Chondrocyte (in vitro differentiated cells): ENCODE measurements around the gene RAB3A. TPM values are rescaled to one million over a fixed set of nuclear protein-coding genes. Genes with fewer than 3 reads are reported as not detected.

Experiments
- DNase-seq: peaks from one replicate; pipeline ENCODE4 v3.0.0; 2021; ENCODE audit warnings: mixed read lengths, low spot score
- H3K27ac Mint-ChIP-seq: one replicate; pipeline ENCODE4 v1.8.0; 2021; ENCODE audit warnings: mild to moderate bottlenecking, moderate library complexity, mixed read lengths; ENCODE audit not compliant: unreplicated experiment
- H3K27me3 Mint-ChIP-seq: 2 replicates; pipeline ENCODE4 v1.8.0; 2021; ENCODE audit warnings: low read depth, mixed read lengths
- H3K36me3 Mint-ChIP-seq: 2 replicates; pipeline ENCODE4 v1.8.0; 2021; ENCODE audit warnings: low read depth, mixed read lengths
- H3K4me1 Mint-ChIP-seq: 2 replicates; pipeline ENCODE4 v1.8.0; 2021; ENCODE audit warnings: low read depth, mild to moderate bottlenecking, mixed read lengths
- H3K4me3 Mint-ChIP-seq: one replicate; pipeline ENCODE4 v1.8.0; 2021; ENCODE audit warnings: mild to moderate bottlenecking, moderate library complexity, mixed read lengths; ENCODE audit not compliant: unreplicated experiment
- H3K9me3 Mint-ChIP-seq: 2 replicates; pipeline ENCODE4 v1.8.0; 2021; ENCODE audit warnings: low read depth, mixed read lengths
- CTCF ChIP-seq: fragments of 200-600 bp; sonication (generic); IDR thresholded peaks from 2 replicates; pipeline ENCODE4 v1.5.0; 2021; ENCODE audit warnings: antibody characterized with exemption, mild to moderate bottlenecking, moderate library complexity
- long read RNA-seq: library from polyadenylated mRNA; stranded (forward); transcript quantifications from one replicate; pipeline ENCODE4 v2.0.0, GENCODE V29; 2021
- total RNA-seq: library from RNA; stranded (reverse); gene quantifications from 3 replicates; pipeline ENCODE4 v1.2.1, GENCODE V29; 2021

Gene RAB3A
- 3.4 to 6.1 TPM (median 3.8 TPM) in 3 replicates for total RNA-seq
- long read RNA-seq, partial matches to known transcripts, result 1 of 3 reads
- long read RNA-seq, other reads (novel, unspliced or antisense), result 0 of 3 reads

- Mint-ChIP-seq H3K36me3 (no peaks in the 10 kb centered on the region), H3K27ac (peak within 1 kb of the TSS; percentile 98), H3K27me3 (peaks cover 1% of the 10 kb centered on the region), H3K4me3 (peak within 1 kb of the TSS; percentile 90), H3K9me3 (no peaks in the 10 kb centered on the region), H3K4me1 (peaks cover 28% of the 10 kb centered on the region)
- no peak for TF ChIP-seq CTCF
- peak; percentile 100 for DNase-seq
These were observed at the start of gene RAB3A for GRCh38 chr19:18203863-18204393. Gene RAB3A, minus strand, starts transcription at chr19:18204042. Its CDS starts 1,302 bp downstream, at chr19:18202740.

GRCh38 chr19:18253130-18253529 lies 49.3 kb upstream of the RAB3A start:
- Mint-ChIP-seq H3K36me3 (no peaks in the 10 kb centered on the region), H3K27ac (no peak overlapping the region), H3K4me1 (peaks cover 3% of the 10 kb centered on the region), H3K27me3 (peaks cover 12% of the 10 kb centered on the region), H3K4me3 (no peak overlapping the region), H3K9me3 (no peaks in the 10 kb centered on the region)
- DNase-seq, result no peak
- TF ChIP-seq CTCF, result no peak

- Mint-ChIP-seq H3K4me3 (no peak overlapping the region), H3K9me3 (no peaks in the 10 kb centered on the region), H3K27me3 (peaks cover 12% of the 10 kb centered on the region), H3K4me1 (peaks cover 3% of the 10 kb centered on the region), H3K36me3 (no peaks in the 10 kb centered on the region), H3K27ac (no peak overlapping the region)
- TF ChIP-seq CTCF, result no peak
- DNase-seq, result no peak
These were observed 48.5 kb upstream of the RAB3A start for GRCh38 chr19:18252370-18252717.

GRCh38 chr19:18251587-18252369 lies 47.9 kb upstream of the RAB3A start:
- H3K9me3 Mint-ChIP-seq, result no peaks in the 10 kb centered on the region
- peak; percentile 89 for TF ChIP-seq CTCF
- no peak overlapping the region for H3K4me3 Mint-ChIP-seq
- peaks cover 12% of the 10 kb centered on the region for H3K27me3 Mint-ChIP-seq
- no peak for DNase-seq
- no peaks in the 10 kb centered on the region for H3K36me3 Mint-ChIP-seq
- no peak overlapping the region for H3K27ac Mint-ChIP-seq
- H3K4me1 Mint-ChIP-seq, result peaks cover 3% of the 10 kb centered on the region

- no peak overlapping the region for H3K4me3 Mint-ChIP-seq
- DNase-seq, result no peak
- H3K9me3 Mint-ChIP-seq, result no peaks in the 10 kb centered on the region
- no peak overlapping the region for H3K27ac Mint-ChIP-seq
- peaks cover 9% of the 10 kb centered on the region for H3K27me3 Mint-ChIP-seq
- H3K36me3 Mint-ChIP-seq, result no peaks in the 10 kb centered on the region
- TF ChIP-seq CTCF, result no peak
- H3K4me1 Mint-ChIP-seq, result peaks cover 3% of the 10 kb centered on the region
These were observed 46.0 kb upstream of the RAB3A start for GRCh38 chr19:18249834-18250233.
